ENCODE data around the gene CSMD2.

The CSMD2 gene

GRCh38 chr1:34005309-34005708 lies 159.7 kb downstream of the CSMD2 start:
- ATAC-seq: no peak

GRCh38 chr1:34002810-34003209 lies 162.2 kb downstream of the CSMD2 start:
- ATAC-seq: no peak
- TF ChIP-seq CSRNP3 (CRISPR knock-in tag; IDR thresholded peaks at IDR 0.05) (no peak), POU6F1 (CRISPR knock-in tag; IDR thresholded peaks at IDR 0.05; ENCODE audit: borderline replicate concordance, low read depth) (no peak), TOX (CRISPR knock-in tag; IDR thresholded peaks at IDR 0.05; ENCODE audit: borderline replicate concordance) (no peak), ZFP30 (CRISPR knock-in tag; IDR thresholded peaks at IDR 0.05) (no peak), ARNTL (CRISPR knock-in tag; IDR thresholded peaks at IDR 0.05; ENCODE audit: borderline replicate concordance, low read depth) (no peak), ISL1 (CRISPR knock-in tag; IDR thresholded peaks at IDR 0.05) (no peak), BACH2 (CRISPR knock-in tag; IDR thresholded peaks at IDR 0.05; ENCODE audit: borderline replicate concordance) (no peak), ZFP3 (CRISPR knock-in tag; IDR thresholded peaks at IDR 0.05) (no peak), OSR1 (CRISPR knock-in tag; IDR thresholded peaks at IDR 0.05) (no peak), PPARA (CRISPR knock-in tag; IDR thresholded peaks at IDR 0.05; ENCODE audit: borderline replicate concordance) (no peak), ZNF565 (CRISPR knock-in tag; conservative IDR thresholded peaks at IDR 0.05; ENCODE audit: low read depth) (no peak), PATZ1 (CRISPR knock-in tag; IDR thresholded peaks at IDR 0.05; ENCODE audit: borderline replicate concordance) (no peak), CSDC2 (CRISPR knock-in tag; IDR thresholded peaks at IDR 0.05) (no peak), ZNF8 (CRISPR knock-in tag; IDR thresholded peaks at IDR 0.05) (no peak), RARB (CRISPR knock-in tag; IDR thresholded peaks at IDR 0.05) (no peak), ZC3H10 (CRISPR knock-in tag; IDR thresholded peaks at IDR 0.05) (no peak)

More at GRCh38 chr1:34005309-34005708, 159.7 kb downstream of the CSMD2 start:
- TF ChIP-seq ZFP30 (CRISPR knock-in tag; IDR thresholded peaks at IDR 0.05) (no peak), ZNF565 (CRISPR knock-in tag; conservative IDR thresholded peaks at IDR 0.05; ENCODE audit: low read depth) (no peak), TCF4 (CRISPR knock-in tag; IDR thresholded peaks at IDR 0.05; ENCODE audit: borderline replicate concordance) (no peak), ZNF70 (CRISPR knock-in tag; IDR thresholded peaks at IDR 0.05) (no peak), SNAI2 (CRISPR knock-in tag; IDR thresholded peaks at IDR 0.05) (no peak)

GRCh38 chr1:33997127-33998036 lies 167.6 kb downstream of the CSMD2 start:
- no peak for TF ChIP-seq PATZ1 (CRISPR knock-in tag; IDR thresholded peaks at IDR 0.05; ENCODE audit: borderline replicate concordance)
- TF ChIP-seq ARNTL (CRISPR knock-in tag; IDR thresholded peaks at IDR 0.05; ENCODE audit: borderline replicate concordance, low read depth): no peak
- TF ChIP-seq ZFP30 (CRISPR knock-in tag; IDR thresholded peaks at IDR 0.05): no peak
- no peak for TF ChIP-seq GLIS3 (CRISPR knock-in tag; IDR thresholded peaks at IDR 0.05)
- TF ChIP-seq SNAI2 (CRISPR knock-in tag; IDR thresholded peaks at IDR 0.05): no peak
- TF ChIP-seq OSR1 (CRISPR knock-in tag; IDR thresholded peaks at IDR 0.05): no peak
- no peak for TF ChIP-seq TCF4 (CRISPR knock-in tag; IDR thresholded peaks at IDR 0.05; ENCODE audit: borderline replicate concordance)
- TF ChIP-seq ESRRG (CRISPR knock-in tag; IDR thresholded peaks at IDR 0.05): no peak
- TF ChIP-seq ZNF565 (CRISPR knock-in tag; conservative IDR thresholded peaks at IDR 0.05; ENCODE audit: low read depth): no peak
- TF ChIP-seq BACH2 (CRISPR knock-in tag; IDR thresholded peaks at IDR 0.05; ENCODE audit: borderline replicate concordance): no peak
- TF ChIP-seq RARB (CRISPR knock-in tag; IDR thresholded peaks at IDR 0.05): no peak
- no peak for TF ChIP-seq ZNF8 (CRISPR knock-in tag; IDR thresholded peaks at IDR 0.05)
- TF ChIP-seq CSRNP3 (CRISPR knock-in tag; IDR thresholded peaks at IDR 0.05): no peak
- ATAC-seq: no peak

All from SK-N-SH treated with all-trans-retinoic acid at 6 μM for 48 hours (cell line).